ENCODE data around the gene FTO.

- TF ChIP-seq CTCF (conservative IDR thresholded peaks at IDR 0.05 in 1 of 2, IDR thresholded peaks at IDR 0.05 in 1 of 2; ENCODE audit: extremely low read depth in 1 of 2, insufficient read depth in 1 of 2, low read depth in 1 of 2, low read length in 2 of 2) (no peak), EZH2 (IDR thresholded peaks at IDR 0.05; ENCODE audit: borderline replicate concordance, low read length) (no peak)
Observed at GRCh38 chr16:53932975-53933374, 229.0 kb downstream of the FTO start.

All from mammary epithelial cell (primary cell).